Progenitor cell of endocrine pancreas (in vitro differentiated cells): ENCODE data around the gene DBN1. TPM values are rescaled to one million over a fixed set of nuclear protein-coding genes. Genes with fewer than 3 reads are reported as not detected.

Experiments used
- DNase-seq: peaks from one replicate; pipeline ENCODE4 v3.0.0; 2021; ENCODE audit warnings: low spot score; ENCODE audit not compliant: unreplicated experiment
- H3K27ac Mint-ChIP-seq: 2 replicates; pipeline ENCODE4 v1.8.0; 2021; ENCODE audit warnings: mild to moderate bottlenecking, moderate library complexity, mixed read lengths
- H3K27me3 Mint-ChIP-seq: 2 replicates; pipeline ENCODE4 v1.8.0; 2021; ENCODE audit warnings: mixed read lengths
- H3K36me3 Mint-ChIP-seq: 2 replicates; pipeline ENCODE4 v1.8.0; 2022; ENCODE audit warnings: mixed read lengths; ENCODE audit not compliant: insufficient read depth
- H3K4me1 Mint-ChIP-seq: 2 replicates; pipeline ENCODE4 v1.8.0; 2021; ENCODE audit warnings: low read depth, mixed read lengths
- H3K4me3 Mint-ChIP-seq: 2 replicates; pipeline ENCODE4 v1.8.0; 2021; ENCODE audit warnings: low read depth, mild to moderate bottlenecking, moderate library complexity, mixed read lengths
- H3K9me3 Mint-ChIP-seq: 2 replicates; pipeline ENCODE4 v1.8.0; 2021; ENCODE audit warnings: low read depth, mixed read lengths
- CTCF ChIP-seq: fragments of 200-600 bp; sonication (generic); IDR thresholded peaks from one replicate; pipeline ENCODE4 v1.5.0; 2021; ENCODE audit warnings: antibody characterized with exemption, mild to moderate bottlenecking; ENCODE audit not compliant: unreplicated experiment
- total RNA-seq: library from RNA; stranded (reverse); gene quantifications from 2 replicates; pipeline ENCODE4 v1.2.1, GENCODE V29; 2021

Gene DBN1
- total RNA-seq, 1 donor from 2014 or later: 396 TPM

GRCh38 chr5:177479774-177480173 lies 6.3 kb upstream of the DBN1 start:
- H3K27ac Mint-ChIP-seq: peak overlapping the region; percentile 81
- TF ChIP-seq CTCF: no peak
- no peak overlapping the region for H3K4me3 Mint-ChIP-seq
- peaks cover 5% of the 10 kb centered on the region for H3K27me3 Mint-ChIP-seq
- H3K9me3 Mint-ChIP-seq: no peaks in the 10 kb centered on the region
- H3K36me3 Mint-ChIP-seq: peaks cover 3% of the 10 kb centered on the region
- no peaks in the 10 kb centered on the region for H3K4me1 Mint-ChIP-seq
- no peak for DNase-seq

GRCh38 chr5:177478711-177479646 lies 5.5 kb upstream of the DBN1 start:
- TF ChIP-seq CTCF: no peak
- DNase-seq: no peak
- Mint-ChIP-seq H3K4me3 (no peak overlapping the region), H3K27ac (peak overlapping the region; percentile 85), H3K9me3 (no peaks in the 10 kb centered on the region), H3K27me3 (peaks cover 5% of the 10 kb centered on the region), H3K36me3 (peaks cover 2% of the 10 kb centered on the region), H3K4me1 (peaks cover 3% of the 10 kb centered on the region)

- Mint-ChIP-seq H3K4me1 (peaks cover 5% of the 10 kb centered on the region), H3K27ac (peak overlapping the region; percentile 73), H3K4me3 (no peak overlapping the region), H3K27me3 (peaks cover 5% of the 10 kb centered on the region), H3K9me3 (no peaks in the 10 kb centered on the region), H3K36me3 (no peaks in the 10 kb centered on the region)
- DNase-seq: no peak
- TF ChIP-seq CTCF: no peak
These were observed 4.5 kb upstream of the DBN1 start for GRCh38 chr5:177477701-177478477.

- Mint-ChIP-seq H3K9me3 (no peaks in the 10 kb centered on the region), H3K27ac (no peak overlapping the region), H3K27me3 (peaks cover 5% of the 10 kb centered on the region), H3K4me1 (peaks cover 9% of the 10 kb centered on the region), H3K36me3 (no peaks in the 10 kb centered on the region), H3K4me3 (no peak overlapping the region)
- no peak for DNase-seq
- no peak for TF ChIP-seq CTCF
These were observed 3.2 kb upstream of the DBN1 start for GRCh38 chr5:177476531-177477233.
